ENCODE data around the gene NUP133.

- TF ChIP-seq, protein P1, sequence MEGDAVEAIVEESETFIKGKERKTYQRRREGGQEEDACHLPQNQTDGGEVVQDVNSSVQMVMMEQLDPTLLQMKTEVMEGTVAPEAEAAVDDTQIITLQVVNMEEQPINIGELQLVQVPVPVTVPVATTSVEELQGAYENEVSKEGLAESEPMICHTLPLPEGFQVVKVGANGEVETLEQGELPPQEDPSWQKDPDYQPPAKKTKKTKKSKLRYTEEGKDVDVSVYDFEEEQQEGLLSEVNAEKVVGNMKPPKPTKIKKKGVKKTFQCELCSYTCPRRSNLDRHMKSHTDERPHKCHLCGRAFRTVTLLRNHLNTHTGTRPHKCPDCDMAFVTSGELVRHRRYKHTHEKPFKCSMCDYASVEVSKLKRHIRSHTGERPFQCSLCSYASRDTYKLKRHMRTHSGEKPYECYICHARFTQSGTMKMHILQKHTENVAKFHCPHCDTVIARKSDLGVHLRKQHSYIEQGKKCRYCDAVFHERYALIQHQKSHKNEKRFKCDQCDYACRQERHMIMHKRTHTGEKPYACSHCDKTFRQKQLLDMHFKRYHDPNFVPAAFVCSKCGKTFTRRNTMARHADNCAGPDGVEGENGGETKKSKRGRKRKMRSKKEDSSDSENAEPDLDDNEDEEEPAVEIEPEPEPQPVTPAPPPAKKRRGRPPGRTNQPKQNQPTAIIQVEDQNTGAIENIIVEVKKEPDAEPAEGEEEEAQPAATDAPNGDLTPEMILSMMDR (IDR thresholded peaks at IDR 0.05): no peak
- TF ChIP-seq USF2 (CRISPR knock-in tag; IDR thresholded peaks at IDR 0.05) (no peak), CREM (CRISPR knock-in tag; IDR thresholded peaks at IDR 0.05) (no peak), NFE2L1 (CRISPR knock-in tag; IDR thresholded peaks at IDR 0.05) (no peak), ETV6 (CRISPR knock-in tag; IDR thresholded peaks at IDR 0.05) (no peak), JUN (CRISPR knock-in tag; IDR thresholded peaks at IDR 0.05) (no peak), NFYB (CRISPR knock-in tag; conservative IDR thresholded peaks at IDR 0.05; ENCODE audit: low read depth) (no peak), ZNF232 (CRISPR knock-in tag; IDR thresholded peaks at IDR 0.05) (no peak), PREB (CRISPR knock-in tag; IDR thresholded peaks at IDR 0.05; ENCODE audit: borderline replicate concordance) (no peak), CDX4 (CRISPR knock-in tag; IDR thresholded peaks at IDR 0.05; ENCODE audit: borderline replicate concordance) (no peak), ZNF263 (CRISPR knock-in tag; IDR thresholded peaks at IDR 0.05; ENCODE audit: low read depth) (no peak)
- TF ChIP-seq, protein P2, sequence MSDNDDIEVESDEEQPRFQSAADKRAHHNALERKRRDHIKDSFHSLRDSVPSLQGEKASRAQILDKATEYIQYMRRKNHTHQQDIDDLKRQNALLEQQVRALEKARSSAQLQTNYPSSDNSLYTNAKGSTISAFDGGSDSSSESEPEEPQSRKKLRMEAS (CRISPR knock-in tag; IDR thresholded peaks at IDR 0.05): peak; percentile 58; the same call in 1 of the 2 replicates
- TF ChIP-seq, protein P3, sequence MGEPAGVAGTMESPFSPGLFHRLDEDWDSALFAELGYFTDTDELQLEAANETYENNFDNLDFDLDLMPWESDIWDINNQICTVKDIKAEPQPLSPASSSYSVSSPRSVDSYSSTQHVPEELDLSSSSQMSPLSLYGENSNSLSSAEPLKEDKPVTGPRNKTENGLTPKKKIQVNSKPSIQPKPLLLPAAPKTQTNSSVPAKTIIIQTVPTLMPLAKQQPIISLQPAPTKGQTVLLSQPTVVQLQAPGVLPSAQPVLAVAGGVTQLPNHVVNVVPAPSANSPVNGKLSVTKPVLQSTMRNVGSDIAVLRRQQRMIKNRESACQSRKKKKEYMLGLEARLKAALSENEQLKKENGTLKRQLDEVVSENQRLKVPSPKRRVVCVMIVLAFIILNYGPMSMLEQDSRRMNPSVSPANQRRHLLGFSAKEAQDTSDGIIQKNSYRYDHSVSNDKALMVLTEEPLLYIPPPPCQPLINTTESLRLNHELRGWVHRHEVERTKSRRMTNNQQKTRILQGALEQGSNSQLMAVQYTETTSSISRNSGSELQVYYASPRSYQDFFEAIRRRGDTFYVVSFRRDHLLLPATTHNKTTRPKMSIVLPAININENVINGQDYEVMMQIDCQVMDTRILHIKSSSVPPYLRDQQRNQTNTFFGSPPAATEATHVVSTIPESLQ (CRISPR knock-in tag; IDR thresholded peaks at IDR 0.05): no peak
- TF ChIP-seq, protein P4, sequence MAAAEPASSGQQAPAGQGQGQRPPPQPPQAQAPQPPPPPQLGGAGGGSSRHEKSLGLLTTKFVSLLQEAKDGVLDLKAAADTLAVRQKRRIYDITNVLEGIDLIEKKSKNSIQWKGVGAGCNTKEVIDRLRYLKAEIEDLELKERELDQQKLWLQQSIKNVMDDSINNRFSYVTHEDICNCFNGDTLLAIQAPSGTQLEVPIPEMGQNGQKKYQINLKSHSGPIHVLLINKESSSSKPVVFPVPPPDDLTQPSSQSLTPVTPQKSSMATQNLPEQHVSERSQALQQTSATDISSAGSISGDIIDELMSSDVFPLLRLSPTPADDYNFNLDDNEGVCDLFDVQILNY (CRISPR knock-in tag; IDR thresholded peaks at IDR 0.05): no peak
Observed at GRCh38 chr1:229407206-229408026, 100.7 kb downstream of the NUP133 start.
